A549 (cell line): ENCODE results near the gene GAS7.

Experiments
- BCL3 ChIP-seq: fragments of >200 bp; sonication (Bioruptor Twin); formaldehyde crosslinking; IDR thresholded peaks from 3 replicates; pipeline ENCODE4 v1.6.1; 2016
- HOXB5 ChIP-seq: fragments of 250-450 bp; sonication (Bioruptor Pico); IDR thresholded peaks from 2 replicates; pipeline ENCODE4 v1.5.0; 2020; ENCODE audit warnings: mild to moderate bottlenecking, moderate library complexity
- PBX3 ChIP-seq: IDR thresholded peaks from 2 replicates; pipeline ENCODE4 v1.6.1; 2012
- POLR2A ChIP-seq: IDR thresholded peaks from 2 replicates; pipeline ENCODE4 v1.6.1; 2012; ENCODE audit warnings: mild to moderate bottlenecking, low read length
- REST ChIP-seq: fragments of 200-600 bp; sonication (generic); IDR thresholded peaks from 2 replicates; pipeline ENCODE4 v1.6.1; 2016; ENCODE audit warnings: antibody characterized with exemption, mild to moderate bottlenecking, moderate library complexity
- TF ChIP-seq, protein P1 (sequence below): fragments of >200 bp; sonication (Bioruptor Twin); formaldehyde crosslinking; IDR thresholded peaks from 3 replicates; pipeline ENCODE4 v1.5.1; 2016

DNA sequence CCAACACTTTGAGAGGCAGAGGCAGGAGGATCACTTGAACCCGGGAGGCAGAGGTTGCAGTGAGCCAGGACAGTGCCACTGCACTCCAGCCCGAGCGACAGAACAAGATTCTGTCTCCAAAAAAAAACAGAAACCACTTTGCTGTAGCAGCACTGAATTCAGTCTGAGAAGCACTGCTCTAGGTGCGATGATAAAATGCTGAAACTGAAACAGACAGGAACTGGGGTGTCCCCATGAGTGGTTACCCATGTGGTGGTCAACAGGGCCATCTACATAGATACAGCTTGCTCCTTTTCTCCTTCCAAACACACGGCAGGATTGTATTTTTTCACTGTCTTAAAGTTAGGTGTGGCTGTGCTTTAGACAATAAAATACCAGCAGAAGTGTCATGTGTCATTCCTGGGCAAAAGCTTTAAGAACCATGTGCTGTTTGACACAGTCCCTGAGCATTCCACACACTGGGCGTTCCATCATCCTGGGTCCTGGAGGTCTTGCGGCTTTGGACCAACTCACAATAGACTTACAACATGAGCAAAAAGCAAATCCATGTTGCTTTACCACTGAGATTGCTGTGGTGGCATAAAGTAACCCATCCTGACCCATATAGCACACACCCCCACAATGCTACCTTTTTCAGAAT lies 11.5 kb downstream of the GAS7 start:
- TF ChIP-seq, protein P1, sequence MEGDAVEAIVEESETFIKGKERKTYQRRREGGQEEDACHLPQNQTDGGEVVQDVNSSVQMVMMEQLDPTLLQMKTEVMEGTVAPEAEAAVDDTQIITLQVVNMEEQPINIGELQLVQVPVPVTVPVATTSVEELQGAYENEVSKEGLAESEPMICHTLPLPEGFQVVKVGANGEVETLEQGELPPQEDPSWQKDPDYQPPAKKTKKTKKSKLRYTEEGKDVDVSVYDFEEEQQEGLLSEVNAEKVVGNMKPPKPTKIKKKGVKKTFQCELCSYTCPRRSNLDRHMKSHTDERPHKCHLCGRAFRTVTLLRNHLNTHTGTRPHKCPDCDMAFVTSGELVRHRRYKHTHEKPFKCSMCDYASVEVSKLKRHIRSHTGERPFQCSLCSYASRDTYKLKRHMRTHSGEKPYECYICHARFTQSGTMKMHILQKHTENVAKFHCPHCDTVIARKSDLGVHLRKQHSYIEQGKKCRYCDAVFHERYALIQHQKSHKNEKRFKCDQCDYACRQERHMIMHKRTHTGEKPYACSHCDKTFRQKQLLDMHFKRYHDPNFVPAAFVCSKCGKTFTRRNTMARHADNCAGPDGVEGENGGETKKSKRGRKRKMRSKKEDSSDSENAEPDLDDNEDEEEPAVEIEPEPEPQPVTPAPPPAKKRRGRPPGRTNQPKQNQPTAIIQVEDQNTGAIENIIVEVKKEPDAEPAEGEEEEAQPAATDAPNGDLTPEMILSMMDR = no peak
- TF ChIP-seq PBX3 (no peak), POLR2A (no peak), HOXB5 (CRISPR knock-in tag) (no peak), BCL3 (no peak), REST (no peak)
